ENCODE data around the gene ADAMTS14. TPM values are rescaled to one million over a fixed set of nuclear protein-coding genes. Genes with fewer than 3 reads are reported as not detected.

Gene ADAMTS14
- total RNA-seq, 1 experiment from 2014 or later, result 0.14 TPM

DNA sequence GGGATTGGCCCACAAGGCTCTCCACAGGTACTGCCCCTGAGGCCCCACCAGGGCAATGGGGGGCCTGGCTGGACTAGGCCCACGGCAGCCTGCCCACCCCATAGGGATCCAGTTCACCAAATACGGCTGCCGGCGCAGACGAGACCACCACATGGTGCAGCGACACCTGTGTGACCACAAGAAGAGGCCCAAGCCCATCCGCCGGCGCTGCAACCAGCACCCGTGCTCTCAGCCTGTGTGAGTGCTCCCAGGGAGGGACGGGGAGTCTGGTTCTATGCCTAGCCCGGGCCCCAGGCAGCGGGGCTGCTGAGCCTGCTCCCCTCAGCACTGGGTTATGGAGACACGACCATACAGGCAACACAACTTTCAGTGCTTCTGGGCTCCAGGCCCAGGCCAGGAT, 79.7 kb downstream of the ADAMTS14 start:
- H3K27me3 Mint-ChIP-seq (ENCODE audit: unreplicated experiment), result peaks cover 89% of the 10 kb centered on the region
- H3K36me3 Mint-ChIP-seq (ENCODE audit: insufficient read depth, unreplicated experiment), result no peaks in the 10 kb centered on the region
- TF ChIP-seq, protein P1, sequence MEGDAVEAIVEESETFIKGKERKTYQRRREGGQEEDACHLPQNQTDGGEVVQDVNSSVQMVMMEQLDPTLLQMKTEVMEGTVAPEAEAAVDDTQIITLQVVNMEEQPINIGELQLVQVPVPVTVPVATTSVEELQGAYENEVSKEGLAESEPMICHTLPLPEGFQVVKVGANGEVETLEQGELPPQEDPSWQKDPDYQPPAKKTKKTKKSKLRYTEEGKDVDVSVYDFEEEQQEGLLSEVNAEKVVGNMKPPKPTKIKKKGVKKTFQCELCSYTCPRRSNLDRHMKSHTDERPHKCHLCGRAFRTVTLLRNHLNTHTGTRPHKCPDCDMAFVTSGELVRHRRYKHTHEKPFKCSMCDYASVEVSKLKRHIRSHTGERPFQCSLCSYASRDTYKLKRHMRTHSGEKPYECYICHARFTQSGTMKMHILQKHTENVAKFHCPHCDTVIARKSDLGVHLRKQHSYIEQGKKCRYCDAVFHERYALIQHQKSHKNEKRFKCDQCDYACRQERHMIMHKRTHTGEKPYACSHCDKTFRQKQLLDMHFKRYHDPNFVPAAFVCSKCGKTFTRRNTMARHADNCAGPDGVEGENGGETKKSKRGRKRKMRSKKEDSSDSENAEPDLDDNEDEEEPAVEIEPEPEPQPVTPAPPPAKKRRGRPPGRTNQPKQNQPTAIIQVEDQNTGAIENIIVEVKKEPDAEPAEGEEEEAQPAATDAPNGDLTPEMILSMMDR (IDR thresholded peaks at IDR 0.05; ENCODE audit: unreplicated experiment), result no peak
- H3K27ac Mint-ChIP-seq (ENCODE audit: unreplicated experiment), result no peak overlapping the region
- intact Hi-C loops (cut with micrococcal nuclease; ENCODE audit: unreplicated experiment), result no loop called here
- CTCF ChIA-PET, result interaction anchor here (0.6 kb wide), 1 partner anchor 415 kb away, joined by 3 read pairs; no protein-coding TSS in a partner anchor
- no peak overlapping the region for H3K4me3 Mint-ChIP-seq (ENCODE audit: low read depth, unreplicated experiment)
- H3K4me1 Mint-ChIP-seq (ENCODE audit: low read depth, unreplicated experiment), result no peaks in the 10 kb centered on the region
- no peak for DNase-seq
- no TSS peak for BruUV-seq (replicated peaks)
- no peaks in the 10 kb centered on the region for H3K9me3 Mint-ChIP-seq (ENCODE audit: low read depth, unreplicated experiment)

DNA sequence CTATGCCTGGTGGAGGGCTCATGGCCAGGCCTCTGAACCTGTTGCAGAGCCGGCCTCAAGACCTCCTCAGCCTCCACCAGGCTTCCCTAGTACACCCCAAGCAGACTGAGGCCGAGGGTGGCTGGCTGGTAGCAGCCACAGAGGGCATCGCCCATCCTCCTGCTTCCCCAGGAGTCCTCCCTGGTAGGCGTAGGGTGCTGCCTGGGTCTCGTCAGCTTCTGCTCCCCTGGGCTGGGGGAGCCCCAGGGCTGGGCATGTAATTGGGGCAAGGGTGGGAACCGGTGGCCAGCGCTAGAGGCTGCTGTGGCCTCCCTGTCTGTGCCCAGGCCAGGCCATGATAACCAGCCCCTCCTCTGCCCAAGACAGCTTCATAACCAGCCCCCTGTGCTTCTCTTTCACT, 80.3 kb downstream of the ADAMTS14 start:
- Mint-ChIP-seq H3K4me1 (ENCODE audit: low read depth, unreplicated experiment) (no peaks in the 10 kb centered on the region), H3K27ac (ENCODE audit: unreplicated experiment) (no peak overlapping the region), H3K36me3 (ENCODE audit: insufficient read depth, unreplicated experiment) (no peaks in the 10 kb centered on the region), H3K4me3 (ENCODE audit: low read depth, unreplicated experiment) (no peak overlapping the region), H3K27me3 (ENCODE audit: unreplicated experiment) (peaks cover 89% of the 10 kb centered on the region), H3K9me3 (ENCODE audit: low read depth, unreplicated experiment) (no peaks in the 10 kb centered on the region)
- BruUV-seq (replicated peaks), result no TSS peak
- CTCF ChIA-PET, result interaction anchor here (0.6 kb wide), 1 partner anchor 415 kb away, joined by 3 read pairs; no protein-coding TSS in a partner anchor
- intact Hi-C loops (cut with micrococcal nuclease; ENCODE audit: unreplicated experiment), result no loop called here
- TF ChIP-seq, protein P1 (IDR thresholded peaks at IDR 0.05; ENCODE audit: unreplicated experiment), result no peak
- DNase-seq, result no peak

DNA sequence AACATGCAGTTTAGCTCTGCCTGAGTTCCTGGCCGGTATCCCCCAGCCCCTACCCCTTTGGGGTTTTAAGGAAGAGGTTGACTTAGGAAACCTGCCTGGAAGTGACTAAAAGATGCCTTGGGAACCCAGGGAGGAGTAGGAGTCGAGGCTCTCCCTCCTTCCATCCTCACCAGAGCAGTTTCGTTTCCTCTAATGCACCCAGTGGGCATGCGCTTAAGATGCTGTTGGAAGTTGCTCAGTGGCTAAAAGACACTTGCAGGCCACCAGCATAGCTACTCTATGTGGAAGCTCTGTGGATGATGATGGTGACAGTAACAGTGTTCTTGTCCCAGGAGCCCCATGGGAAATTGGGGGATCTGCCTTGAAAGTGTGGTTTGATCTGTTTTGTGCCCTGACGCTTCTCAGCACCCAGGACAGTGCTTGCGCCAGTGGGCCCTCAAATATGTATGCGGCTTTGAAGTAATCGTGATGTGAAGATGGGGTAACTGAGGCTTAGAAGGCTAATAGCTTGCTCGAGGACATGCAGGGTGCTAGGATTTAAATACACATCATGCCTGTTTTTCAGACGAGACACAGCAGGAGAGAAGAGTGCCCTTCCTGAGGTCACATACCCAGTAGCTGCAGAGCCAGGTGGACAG, 80.8 kb downstream of the ADAMTS14 start:
- CTCF ChIA-PET, result interaction anchor here (0.6 kb wide), 1 partner anchor 647 kb away, joined by 5 read pairs; no protein-coding TSS in a partner anchor

DNA sequence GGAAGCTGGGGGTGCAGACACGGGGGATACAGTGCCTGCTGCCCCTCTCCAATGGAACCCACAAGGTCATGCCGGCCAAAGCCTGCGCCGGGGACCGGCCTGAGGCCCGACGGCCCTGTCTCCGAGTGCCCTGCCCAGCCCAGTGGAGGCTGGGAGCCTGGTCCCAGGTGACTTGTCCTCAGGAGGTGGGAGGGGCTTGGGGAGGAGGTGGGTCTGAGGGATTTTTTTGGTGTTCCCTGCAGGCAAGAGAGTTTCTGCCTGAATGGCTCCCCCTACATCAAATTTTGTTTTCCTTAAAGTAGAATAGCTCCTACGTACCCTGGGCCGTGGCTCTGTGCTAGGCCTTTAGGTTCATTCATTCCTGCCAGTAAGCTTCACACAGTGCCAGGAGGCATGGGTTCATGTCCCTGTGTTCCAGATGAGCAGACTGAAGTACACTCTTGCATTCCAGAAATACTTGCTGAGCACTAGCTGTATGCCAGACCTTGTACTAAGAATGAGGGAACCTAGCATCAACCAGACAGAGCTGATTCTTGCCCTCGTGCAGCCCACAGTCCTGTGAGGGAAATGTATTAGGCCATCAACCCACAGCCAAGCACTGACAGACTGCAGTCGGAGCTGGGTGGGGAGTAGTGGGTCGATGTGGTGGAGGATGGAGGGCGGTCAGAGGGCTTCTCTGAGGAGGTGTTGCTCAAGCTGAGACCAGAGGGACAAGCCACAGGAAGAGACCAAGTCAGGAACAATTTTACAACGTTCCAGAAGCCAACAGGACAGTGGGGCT, 81.7 kb downstream of the ADAMTS14 start:
- no peaks in the 10 kb centered on the region for H3K9me3 Mint-ChIP-seq (ENCODE audit: low read depth, unreplicated experiment)
- intact Hi-C loops (cut with micrococcal nuclease; ENCODE audit: unreplicated experiment), result no loop called here

More for the DNA sequence above, 80.8 kb downstream of the ADAMTS14 start:
- no peaks in the 10 kb centered on the region for H3K9me3 Mint-ChIP-seq (ENCODE audit: low read depth, unreplicated experiment)
- H3K27ac Mint-ChIP-seq (ENCODE audit: unreplicated experiment), result no peak overlapping the region
- TF ChIP-seq, protein P1 (IDR thresholded peaks at IDR 0.05; ENCODE audit: unreplicated experiment), result no peak
- H3K4me1 Mint-ChIP-seq (ENCODE audit: low read depth, unreplicated experiment), result no peaks in the 10 kb centered on the region
- no TSS peak for BruUV-seq (replicated peaks)
- DNase-seq, result no peak
- no peaks in the 10 kb centered on the region for H3K36me3 Mint-ChIP-seq (ENCODE audit: insufficient read depth, unreplicated experiment)
- H3K27me3 Mint-ChIP-seq (ENCODE audit: unreplicated experiment), result peaks cover 89% of the 10 kb centered on the region
- no peak overlapping the region for H3K4me3 Mint-ChIP-seq (ENCODE audit: low read depth, unreplicated experiment)
- intact Hi-C loops (cut with micrococcal nuclease; ENCODE audit: unreplicated experiment), result no loop called here

More for the DNA sequence above, 81.7 kb downstream of the ADAMTS14 start:
- H3K36me3 Mint-ChIP-seq (ENCODE audit: insufficient read depth, unreplicated experiment), result no peaks in the 10 kb centered on the region
- BruUV-seq (replicated peaks), result no TSS peak
- CTCF ChIA-PET, result interaction anchor here (0.6 to 1.6 kb wide), 3 partner anchors 14 to 205 kb away, joined by 3 to 5 read pairs (median 3); no protein-coding TSS in a partner anchor
- no peak overlapping the region for H3K27ac Mint-ChIP-seq (ENCODE audit: unreplicated experiment)
- H3K4me3 Mint-ChIP-seq (ENCODE audit: low read depth, unreplicated experiment), result no peak overlapping the region
- no peak for DNase-seq
- no peaks in the 10 kb centered on the region for H3K4me1 Mint-ChIP-seq (ENCODE audit: low read depth, unreplicated experiment)
- H3K27me3 Mint-ChIP-seq (ENCODE audit: unreplicated experiment), result peaks cover 89% of the 10 kb centered on the region
- TF ChIP-seq, protein P1 (IDR thresholded peaks at IDR 0.05; ENCODE audit: unreplicated experiment), result no peak
